HG02840 (cell line): Measurements from ENCODE around the gene SMOC1.

Source experiments
- ATAC-seq: cut with Tn5 transposase; IDR thresholded peaks from one replicate; pipeline ENCODE4 v1.9.1; 2021; ENCODE audit warnings: mild to moderate bottlenecking, moderate library complexity, moderate number of reproducible peaks; ENCODE audit not compliant: unreplicated experiment, low FRiP score

SMOC1 gene

DNA sequence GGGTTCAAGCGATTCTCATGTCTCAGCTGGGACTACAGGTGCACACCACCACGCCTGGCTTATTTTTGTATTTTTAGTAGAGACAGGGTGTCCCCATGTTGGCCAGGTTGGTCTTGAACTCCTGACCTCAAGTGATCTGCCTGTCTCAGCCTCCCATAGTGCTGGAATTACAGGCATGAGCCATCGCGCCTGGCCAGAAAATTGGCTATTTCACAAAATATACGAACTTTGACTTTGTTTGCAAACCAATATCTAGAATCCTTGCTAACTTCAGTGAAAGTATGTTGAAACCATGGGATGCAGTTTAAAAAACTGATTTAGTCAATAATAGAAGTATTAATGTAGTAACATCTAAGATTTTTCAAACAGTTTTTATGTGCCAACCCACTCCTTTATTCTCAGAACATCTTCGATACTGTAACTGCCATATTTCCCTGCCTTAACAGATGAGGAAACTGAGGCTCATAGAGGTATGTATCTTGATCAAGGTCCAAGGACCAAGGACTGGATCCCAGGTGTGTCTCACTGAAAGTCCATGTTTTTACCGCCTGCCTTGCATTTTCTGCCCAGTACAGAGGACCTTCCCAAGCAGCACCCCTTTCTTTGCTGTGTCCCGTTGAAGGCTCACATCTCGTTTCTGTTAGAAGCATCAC lies 54.5 kb downstream of the SMOC1 start:
- no peak for ATAC-seq

DNA sequence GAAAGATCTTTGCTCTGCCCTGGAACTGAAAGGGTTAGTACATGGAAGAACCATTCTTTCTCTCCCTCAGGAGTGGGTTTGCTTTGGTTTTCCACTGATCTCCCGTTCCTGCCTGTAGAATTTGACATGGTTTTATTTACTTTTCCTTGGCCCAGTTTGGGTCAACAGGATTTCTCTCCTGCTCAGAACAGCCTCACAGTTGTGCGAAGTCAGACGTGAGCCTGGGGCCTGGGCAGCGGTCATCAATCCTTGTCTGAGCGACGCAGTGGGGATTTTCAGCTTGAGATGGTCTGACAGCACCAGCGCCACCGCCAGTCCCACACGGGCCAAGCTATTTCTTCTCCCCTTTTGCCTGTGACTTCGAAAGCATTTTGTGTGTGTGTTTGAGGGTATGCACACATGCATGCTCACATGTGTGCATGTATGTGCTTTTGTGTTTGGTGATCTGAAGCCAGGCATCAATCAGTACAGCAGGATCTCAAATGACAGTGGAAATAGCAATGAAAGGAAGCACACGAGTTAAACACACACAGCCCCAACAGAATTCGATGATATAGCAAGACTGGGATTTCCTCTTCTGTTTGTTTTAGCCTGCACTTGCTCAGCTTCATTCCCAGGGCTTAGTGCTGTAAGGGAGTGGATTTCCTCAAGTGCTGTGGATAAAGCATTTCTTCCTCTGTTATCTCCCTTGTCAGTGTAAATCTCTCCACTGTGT lies 58.3 kb downstream of the SMOC1 start:
- ATAC-seq, result no peak

DNA sequence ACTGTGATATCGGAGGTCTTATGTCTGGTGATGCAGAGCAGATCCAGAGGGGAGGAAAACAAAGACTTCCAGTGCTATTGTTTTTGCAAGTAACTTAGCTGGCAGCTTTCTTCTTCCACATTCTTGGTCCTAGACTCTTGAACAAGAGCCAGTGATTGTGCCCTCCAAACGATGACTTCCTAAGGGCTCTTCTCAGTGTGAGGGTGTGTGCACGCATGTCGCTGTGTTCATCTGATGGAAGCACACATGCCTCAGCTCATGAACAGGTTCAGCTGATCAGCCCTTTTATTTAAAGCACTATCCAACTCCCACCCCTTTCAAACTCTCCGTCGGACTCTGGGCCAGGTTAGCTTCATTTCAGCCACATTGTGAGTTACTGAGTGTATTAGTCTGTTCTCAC lies 59.5 kb downstream of the SMOC1 start:
- no peak for ATAC-seq

DNA sequence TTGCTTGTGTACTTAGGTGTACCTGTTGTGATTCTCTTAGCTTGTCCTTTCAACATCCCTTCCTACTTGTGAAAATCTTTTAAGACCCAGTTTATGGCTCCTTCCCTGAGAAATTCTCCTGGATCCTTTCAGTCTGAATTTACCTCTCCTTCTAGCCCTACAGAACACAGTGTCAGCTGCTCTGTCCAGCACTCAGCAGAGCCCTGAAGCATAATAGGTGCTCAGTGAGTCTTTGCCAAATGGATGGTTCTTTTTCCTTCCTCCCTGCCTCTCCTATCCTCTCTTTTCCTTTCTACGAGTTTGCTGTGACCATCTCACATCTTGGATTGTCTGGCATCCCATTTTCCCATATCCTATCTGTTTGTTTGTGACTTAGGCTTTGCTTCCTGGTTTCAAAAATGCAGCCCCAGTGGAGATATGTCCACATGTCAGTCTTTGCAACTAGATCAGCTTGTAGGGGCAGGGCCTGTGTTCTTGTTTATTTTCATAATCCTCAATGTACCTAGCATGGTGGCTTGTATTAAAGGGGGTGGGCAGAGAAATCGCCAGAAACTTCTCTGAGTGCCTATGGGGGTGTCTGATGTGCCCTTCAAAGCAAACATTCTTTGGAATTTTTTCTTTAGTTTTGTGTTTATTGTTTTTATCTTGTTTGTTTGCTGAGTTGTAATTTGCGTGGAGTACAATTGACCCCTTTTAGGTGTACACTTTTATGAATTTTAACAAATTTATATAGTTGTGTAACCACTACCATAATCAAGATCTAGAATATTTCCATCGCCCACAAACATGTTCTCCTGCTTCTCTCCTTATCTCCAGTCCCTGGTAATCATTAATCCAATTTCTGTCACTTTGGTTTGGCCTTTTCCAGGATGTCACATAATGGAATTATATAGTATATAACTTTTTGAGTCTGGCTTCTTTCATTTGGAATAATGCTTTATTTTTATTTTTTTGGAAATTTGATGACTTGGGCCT lies 62.8 kb downstream of the SMOC1 start:
- no peak for ATAC-seq

DNA sequence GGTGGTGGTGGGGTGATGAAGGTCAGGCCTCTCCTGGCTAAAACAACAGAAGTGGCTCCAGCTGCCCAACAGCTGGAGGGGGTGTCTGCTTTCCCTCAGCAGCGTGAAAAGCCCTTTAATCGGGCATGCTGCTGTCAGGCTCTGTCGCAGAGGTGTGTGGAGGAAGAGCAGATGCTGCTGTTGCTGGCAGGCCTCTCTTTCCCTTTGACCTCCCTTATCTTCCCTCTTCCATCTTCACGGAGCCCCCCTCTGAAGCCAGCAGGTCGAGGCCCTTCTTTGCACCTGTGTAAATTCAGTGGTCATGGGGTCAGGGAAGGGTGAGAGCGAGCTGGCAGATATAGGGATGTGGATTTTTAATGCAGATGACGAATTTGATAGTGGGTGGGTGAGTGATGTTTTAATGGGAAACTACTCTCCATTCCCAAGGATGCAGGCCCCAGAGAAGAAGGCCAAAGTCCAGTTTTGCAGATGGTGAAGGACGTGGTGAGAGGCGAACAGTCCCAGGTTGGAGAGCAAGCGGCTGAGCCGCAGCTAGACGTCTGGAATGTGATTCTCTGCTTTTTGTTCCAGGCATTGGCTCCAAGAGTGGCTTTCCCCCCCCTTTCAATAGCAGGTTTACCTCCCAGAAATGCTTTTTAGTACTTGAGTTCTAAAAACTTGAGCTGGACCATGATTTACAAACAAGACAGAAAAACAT lies 64.0 kb downstream of the SMOC1 start:
- no peak for ATAC-seq

DNA sequence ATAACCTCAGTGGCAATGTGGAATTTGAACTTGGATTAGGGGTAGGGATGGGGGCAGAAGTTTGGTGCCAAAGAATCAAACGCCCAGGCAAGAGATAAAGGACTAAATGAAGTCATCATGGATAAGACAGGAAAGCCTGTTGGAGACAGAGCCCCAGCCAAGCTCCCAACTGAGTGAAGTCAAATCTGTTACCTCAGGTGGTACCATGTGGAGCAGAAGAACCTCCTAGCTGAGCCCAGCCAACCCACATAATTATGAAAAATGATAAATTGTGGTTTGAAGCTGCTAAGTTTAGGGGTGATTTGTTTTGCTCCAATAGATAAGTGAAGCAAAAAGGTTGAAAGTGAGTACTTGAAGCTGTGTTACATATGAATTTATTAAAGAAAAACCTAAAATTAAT lies 66.1 kb downstream of the SMOC1 start:
- ATAC-seq, result no peak

DNA sequence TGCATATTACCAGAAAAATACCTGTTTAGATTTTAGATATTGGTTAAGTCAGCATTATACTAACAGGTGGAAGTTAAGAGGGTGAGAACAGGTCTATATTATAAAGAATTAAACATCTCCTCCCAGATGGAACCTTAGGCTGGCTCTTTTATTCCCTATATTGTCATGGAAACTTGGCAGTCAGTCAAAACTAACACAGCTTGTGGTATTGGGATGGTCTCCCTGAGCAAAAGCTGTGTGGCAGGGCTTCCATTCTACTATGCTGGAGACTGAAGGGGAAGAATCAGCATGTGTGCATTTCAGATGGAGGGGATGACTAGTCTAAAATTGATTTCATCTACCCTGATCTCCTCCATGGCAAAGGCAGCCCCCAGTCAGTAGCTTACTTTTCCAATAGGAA lies 66.7 kb downstream of the SMOC1 start:
- no peak for ATAC-seq

DNA sequence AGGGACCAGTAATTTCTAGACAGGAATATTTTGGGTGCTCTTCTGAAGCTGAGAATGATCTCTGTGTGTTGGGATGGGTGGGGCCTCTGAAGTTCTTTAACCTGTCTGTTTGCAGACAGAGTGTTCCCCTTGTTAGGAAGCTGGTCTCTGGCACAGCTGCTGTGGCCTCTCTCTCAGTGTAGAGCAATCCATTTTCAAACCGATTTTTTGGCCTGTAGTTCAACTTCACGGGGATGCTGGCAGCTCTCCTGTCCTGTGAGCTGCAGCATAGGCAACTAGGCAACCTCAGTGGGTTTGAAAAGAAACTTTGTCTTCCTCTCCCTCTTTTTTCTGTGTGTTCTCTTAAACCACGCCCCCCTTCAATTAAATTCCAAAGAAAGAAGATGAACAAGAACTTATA lies 69.1 kb downstream of the SMOC1 start:
- no peak for ATAC-seq

DNA sequence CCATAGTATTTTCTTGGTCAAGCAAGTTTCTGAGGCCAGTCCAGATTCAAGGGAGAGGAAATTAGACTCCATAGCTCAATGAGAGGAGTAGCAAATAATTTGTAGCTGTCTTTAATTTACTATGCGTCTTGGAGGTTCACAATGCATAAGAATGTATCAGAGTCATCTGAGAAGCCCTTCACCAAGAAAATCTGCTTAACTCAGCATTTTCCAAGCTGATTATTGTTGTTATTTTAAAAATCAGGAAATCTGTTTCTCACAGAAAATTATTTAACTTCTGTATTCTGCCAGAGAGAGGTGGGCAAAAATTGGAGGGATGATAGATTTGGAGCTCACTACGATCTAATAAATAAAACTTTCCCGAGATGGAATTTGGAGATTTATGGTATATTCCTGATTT lies 72.0 kb downstream of the SMOC1 start:
- ATAC-seq, result no peak

DNA sequence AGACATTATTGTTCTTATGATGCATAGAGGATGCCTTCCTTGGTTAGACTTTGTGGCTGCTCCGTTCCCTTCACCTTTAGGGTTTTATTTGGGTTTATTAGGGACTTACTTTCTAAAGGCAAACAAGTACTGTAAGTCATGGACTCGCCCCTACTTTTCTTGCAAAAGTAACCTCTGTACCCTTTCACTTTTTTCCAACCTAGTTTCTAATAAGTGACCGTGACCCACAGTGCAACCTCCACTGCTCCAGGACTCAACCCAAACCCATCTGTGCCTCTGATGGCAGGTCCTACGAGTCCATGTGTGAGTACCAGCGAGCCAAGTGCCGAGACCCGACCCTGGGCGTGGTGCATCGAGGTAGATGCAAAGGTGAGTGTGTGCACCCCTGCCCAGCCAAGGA lies 72.7 kb downstream of the SMOC1 start:
- no peak for ATAC-seq

DNA sequence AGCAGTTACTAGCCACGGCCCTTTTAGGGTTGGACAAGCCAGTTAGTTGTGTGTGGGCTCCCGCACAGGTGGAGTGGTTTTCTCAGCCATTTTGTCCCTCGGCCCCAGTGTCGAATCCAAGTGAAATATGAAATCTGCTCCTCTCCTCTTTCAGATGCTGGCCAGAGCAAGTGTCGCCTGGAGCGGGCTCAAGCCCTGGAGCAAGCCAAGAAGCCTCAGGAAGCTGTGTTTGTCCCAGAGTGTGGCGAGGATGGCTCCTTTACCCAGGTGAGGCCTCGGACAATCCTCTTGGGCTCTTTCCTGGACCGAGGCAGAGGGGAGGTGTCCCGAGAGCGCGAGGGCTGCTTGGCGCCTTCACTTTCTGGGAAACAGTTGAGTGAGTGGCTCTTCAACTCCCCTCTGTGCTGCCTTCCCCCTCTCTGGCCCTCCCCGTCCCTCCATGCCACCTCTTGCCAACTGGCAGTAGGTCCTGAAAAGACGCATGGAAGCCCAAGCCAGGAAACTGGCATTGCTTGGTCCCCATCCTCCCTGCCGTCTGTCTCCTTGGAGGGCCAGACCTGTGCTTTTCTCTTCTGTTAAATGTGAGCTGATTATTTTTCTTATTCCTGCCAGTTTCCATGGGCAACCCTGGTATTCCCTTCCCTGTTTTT lies 74.2 kb downstream of the SMOC1 start:
- no peak for ATAC-seq

DNA sequence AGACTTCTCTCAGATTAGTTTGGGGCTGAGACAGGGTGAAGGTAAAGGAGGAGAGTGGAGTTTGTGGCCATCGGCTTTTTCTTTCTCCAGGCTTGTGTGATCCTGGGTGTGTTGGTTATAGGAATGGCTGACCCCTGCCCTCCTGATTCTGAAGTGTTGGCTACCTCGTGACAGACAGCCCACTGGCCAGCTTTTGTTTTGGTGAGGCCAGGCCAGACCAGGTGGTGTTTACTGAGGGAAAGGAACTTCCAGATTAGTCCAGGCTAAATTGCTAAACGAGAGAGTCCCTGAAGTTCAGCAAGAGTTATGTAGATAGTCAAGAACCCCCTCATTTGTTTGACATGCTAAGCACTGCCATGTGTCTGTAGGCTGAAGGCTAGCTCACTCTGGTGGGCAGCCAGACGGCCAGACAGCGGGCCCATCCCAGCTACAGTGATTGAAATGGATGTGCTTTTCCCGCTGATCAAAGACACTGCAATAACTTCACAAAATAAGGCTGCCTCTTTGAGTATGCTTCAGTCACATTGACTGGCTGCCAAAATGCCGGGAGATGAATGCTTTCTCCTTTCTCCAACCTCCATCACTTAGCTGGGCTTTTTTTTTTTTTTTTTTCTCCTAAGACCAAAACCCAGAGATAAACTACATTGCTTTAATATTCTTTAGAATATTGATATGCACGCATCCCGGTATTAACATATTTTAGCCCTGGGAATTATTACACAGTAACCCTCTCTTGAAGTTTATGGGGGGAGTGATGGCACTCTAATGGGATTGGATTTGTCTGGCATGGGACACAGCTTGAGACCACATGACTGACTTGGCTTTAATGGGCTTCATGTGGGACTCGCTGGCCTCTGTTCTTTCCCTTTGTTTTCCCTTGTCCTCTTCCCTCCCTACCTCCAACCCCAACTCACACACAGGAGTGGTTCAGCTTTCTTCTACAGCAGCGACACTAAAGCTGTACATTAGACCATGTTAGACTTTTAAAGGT lies 76.9 kb downstream of the SMOC1 start:
- ATAC-seq, result no peak

DNA sequence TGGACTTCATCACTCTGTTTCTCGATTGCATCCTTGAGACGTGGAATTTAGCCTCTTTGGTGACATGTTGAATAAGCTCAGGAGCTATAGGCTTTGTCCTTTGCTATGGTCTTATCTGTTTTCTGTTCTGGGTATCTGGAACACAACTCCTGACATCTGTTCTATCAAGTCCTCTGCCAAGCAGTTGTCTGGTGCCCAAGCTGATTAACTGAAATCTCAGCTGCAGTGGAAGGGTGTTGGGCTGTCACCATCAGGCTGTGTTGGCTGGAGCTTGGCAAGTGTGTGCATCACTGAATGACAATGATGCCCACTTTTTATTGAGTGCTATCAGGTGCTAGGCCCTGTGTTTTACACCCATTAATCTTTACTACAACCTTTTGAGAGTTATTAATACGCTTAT lies 77.8 kb downstream of the SMOC1 start:
- no peak for ATAC-seq

DNA sequence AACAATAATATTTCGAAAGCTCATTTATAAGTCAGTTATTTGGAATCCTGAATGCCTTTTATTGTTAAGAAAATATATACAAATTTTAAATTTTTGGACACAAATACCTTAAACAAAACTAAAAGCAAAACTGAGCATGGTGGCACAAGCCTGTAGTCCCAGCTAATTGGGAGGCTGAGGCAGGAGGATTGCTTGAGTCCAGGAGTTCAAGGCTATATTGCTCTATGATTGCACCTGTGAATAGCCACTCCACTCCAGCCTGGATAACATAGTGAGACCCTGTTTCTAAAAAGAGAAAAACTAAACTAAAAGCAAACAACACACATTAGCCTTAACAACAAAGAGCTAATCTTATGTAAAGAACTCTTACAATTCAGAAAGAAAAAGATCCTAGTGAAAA lies 78.8 kb downstream of the SMOC1 start:
- ATAC-seq, result no peak

DNA sequence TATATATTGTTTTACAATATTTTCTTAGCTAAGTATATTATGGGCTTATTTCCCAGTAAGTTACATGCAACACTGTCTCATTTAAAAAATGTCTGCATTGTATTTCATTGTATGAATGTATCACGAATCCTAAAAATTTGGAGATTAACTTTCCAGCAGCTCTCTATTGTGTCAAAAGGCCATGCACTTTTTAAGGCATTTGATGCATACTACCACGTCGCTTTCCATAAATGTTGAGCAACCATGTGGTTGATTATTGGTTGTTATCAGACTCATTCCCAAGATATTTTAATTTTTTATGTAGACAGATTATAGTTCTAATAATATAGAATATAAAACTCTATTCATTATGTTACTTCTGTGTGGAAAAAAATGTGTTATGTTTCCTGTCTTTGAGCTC lies 79.9 kb downstream of the SMOC1 start:
- no peak for ATAC-seq

DNA sequence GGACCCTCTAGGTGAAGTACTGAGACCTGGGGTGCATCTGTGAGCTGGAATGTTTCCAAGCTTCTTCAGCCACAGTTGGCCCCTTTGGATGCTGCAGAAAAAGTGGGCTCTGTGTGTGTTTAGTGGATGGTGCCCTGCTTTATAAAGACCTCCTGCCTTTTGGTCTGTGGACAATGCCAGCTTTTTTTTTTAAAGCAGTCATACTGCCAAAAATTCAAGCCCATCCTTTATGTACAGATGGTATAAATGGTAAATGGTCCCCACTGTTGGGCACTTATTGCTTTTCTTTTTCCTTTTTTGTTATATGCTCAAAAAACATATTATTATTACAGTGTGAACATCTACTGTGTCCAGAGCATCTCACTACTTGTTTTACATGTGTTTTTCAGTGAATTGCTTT lies 81.1 kb downstream of the SMOC1 start:
- ATAC-seq, result no peak

DNA sequence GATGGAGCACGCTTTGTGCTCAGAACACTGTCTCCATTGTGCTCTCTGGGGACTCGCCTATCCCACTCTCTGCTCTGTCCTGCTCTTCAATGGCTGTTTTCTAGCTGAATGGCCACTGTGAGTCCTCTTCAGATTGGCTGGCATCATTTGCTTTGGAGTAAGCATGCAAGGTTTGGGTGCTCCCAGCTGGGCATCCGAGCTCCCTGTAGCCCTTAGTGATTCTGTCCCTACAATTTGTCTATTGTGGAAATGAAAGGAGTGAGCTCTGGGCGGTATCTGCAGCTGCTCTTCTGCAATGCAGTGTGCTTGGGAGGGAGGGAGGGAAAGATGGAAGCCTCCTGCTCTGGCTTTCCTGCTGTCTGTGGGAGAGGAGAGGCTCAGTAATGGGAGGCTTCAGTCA lies 84.8 kb downstream of the SMOC1 start:
- no peak for ATAC-seq

DNA sequence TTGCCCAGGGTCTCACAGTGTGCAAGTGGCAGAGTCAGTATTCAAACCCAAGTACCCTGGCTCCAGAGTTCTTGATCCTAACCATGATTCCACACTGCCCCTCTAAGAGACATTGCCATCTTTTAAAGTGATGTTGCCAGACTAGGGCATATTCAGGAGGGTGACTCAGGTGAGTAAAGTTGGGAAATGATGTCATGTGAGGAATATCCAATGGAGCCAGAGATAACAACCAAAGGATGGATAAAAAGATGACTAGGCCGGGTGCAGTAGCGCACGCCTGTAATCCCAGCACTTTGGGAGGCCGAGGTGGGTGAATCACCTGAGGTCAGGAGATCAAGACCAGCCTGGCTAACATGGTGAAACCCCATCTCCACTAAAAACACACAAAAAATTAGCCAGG lies 85.6 kb downstream of the SMOC1 start:
- ATAC-seq, result no peak

DNA sequence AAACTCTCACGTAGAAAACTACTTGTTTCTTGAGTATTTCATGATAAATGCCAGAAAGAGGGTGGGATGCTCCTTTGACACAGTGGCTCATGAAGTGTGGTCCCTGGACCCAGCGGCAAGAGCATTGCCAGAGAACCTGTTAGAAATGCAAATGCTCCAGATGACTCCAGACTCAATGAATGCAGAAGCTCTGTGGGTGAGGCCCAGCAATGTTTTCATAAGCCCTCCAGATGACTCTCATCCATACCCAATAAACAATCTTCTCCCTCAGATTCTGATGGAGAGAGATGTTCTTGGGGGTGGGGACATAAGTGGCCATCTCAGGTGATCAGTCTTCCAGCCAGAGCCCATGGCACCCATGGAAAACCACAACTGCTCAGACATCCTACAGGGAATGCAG lies 88.9 kb downstream of the SMOC1 start:
- no peak for ATAC-seq
